Rectal smooth muscle tissue (tissue), 1 donor: Measurements from ENCODE around the gene STEAP2.

Experiments used
- H3K27ac ChIP-seq: one replicate; pipeline ENCODE4 v1.7.0; 2013; ENCODE audit warnings: low read depth, low read length, inconsistent platforms
- H3K27me3 ChIP-seq: one replicate; pipeline ENCODE4 v1.7.0; 2013; ENCODE audit warnings: low read length; ENCODE audit not compliant: control insufficient read depth, insufficient read depth
- H3K36me3 ChIP-seq: one replicate; pipeline ENCODE4 v1.7.0; 2013; ENCODE audit warnings: low read length; ENCODE audit not compliant: control insufficient read depth, insufficient read depth
- H3K4me1 ChIP-seq: one replicate; pipeline ENCODE4 v1.7.0; 2013; ENCODE audit warnings: low read length; ENCODE audit not compliant: control insufficient read depth, insufficient read depth
- H3K4me3 ChIP-seq: one replicate; pipeline ENCODE4 v1.7.0; 2013; ENCODE audit warnings: low read length
- H3K9ac ChIP-seq: one replicate; pipeline ENCODE4 v1.7.0; 2013; ENCODE audit warnings: low read length

The STEAP2 gene

DNA sequence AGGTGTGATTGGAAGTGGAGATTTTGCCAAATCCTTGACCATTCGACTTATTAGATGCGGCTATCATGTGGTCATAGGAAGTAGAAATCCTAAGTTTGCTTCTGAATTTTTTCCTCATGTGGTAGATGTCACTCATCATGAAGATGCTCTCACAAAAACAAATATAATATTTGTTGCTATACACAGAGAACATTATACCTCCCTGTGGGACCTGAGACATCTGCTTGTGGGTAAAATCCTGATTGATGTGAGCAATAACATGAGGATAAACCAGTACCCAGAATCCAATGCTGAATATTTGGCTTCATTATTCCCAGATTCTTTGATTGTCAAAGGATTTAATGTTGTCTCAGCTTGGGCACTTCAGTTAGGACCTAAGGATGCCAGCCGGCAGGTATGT, 13.6 kb downstream of the STEAP2 start:
- no peak overlapping the region for H3K27ac ChIP-seq
- H3K4me1 ChIP-seq = no peaks in the 10 kb centered on the region
- no peaks in the 10 kb centered on the region for H3K27me3 ChIP-seq
- no peaks in the 10 kb centered on the region for H3K36me3 ChIP-seq
- no peak overlapping the region for H3K4me3 ChIP-seq
- no peak overlapping the region for H3K9ac ChIP-seq

DNA sequence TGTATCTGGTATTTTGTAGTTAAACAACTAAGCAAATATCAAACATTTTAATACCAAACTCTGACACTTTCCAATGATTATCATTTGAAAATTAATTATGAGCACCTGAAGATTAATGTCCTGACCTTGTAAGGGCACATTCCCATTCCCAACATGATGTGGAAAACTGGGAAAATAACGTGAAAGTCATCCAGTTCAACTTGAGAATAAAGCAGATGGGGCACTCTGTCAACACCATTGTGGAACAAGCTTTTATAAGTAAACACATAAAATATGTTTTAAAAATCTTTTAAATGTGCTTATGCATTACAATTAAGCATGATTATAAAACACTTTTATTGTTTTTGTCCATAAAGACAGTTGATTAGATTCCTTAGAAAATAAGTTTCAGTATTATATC, 14.1 kb downstream of the STEAP2 start:
- no peak overlapping the region for H3K4me3 ChIP-seq
- H3K36me3 ChIP-seq = no peaks in the 10 kb centered on the region
- no peaks in the 10 kb centered on the region for H3K27me3 ChIP-seq
- no peaks in the 10 kb centered on the region for H3K4me1 ChIP-seq
- H3K9ac ChIP-seq = no peak overlapping the region
- no peak overlapping the region for H3K27ac ChIP-seq

DNA sequence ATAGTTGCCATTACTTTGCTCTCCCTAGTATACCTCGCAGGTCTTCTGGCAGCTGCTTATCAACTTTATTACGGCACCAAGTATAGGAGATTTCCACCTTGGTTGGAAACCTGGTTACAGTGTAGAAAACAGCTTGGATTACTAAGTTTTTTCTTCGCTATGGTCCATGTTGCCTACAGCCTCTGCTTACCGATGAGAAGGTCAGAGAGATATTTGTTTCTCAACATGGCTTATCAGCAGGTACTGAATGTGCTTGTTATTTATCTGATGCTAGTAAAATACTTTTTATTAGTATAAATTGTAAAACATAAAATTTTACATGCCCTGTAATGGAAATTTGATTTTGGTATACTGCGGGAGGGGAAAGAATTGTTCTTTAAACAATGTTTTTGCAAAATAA, 15.7 kb downstream of the STEAP2 start:
- Histone ChIP-seq H3K4me1 (no peaks in the 10 kb centered on the region), H3K27ac (no peak overlapping the region), H3K9ac (no peak overlapping the region)

DNA sequence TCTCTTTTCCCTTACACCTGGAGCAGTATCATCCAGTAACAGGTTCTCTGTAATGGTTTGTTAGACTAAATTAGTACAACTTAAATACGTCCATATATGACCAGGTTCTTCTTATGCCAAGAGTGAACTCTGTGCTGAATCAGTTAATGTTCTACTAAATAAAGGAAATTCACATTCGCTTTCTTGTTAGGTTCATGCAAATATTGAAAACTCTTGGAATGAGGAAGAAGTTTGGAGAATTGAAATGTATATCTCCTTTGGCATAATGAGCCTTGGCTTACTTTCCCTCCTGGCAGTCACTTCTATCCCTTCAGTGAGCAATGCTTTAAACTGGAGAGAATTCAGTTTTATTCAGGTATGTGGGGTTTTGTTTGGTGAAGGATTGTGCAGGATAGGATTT, 18.1 kb downstream of the STEAP2 start:
- no peak overlapping the region for H3K9ac ChIP-seq
- H3K4me3 ChIP-seq = no peak overlapping the region
- H3K36me3 ChIP-seq = no peaks in the 10 kb centered on the region
- H3K4me1 ChIP-seq = no peaks in the 10 kb centered on the region
- H3K27ac ChIP-seq = no peak overlapping the region
- no peaks in the 10 kb centered on the region for H3K27me3 ChIP-seq

More for the DNA sequence above, 15.7 kb downstream of the STEAP2 start:
- no peaks in the 10 kb centered on the region for H3K36me3 ChIP-seq
- no peak overlapping the region for H3K4me3 ChIP-seq
- H3K27me3 ChIP-seq = no peaks in the 10 kb centered on the region

DNA sequence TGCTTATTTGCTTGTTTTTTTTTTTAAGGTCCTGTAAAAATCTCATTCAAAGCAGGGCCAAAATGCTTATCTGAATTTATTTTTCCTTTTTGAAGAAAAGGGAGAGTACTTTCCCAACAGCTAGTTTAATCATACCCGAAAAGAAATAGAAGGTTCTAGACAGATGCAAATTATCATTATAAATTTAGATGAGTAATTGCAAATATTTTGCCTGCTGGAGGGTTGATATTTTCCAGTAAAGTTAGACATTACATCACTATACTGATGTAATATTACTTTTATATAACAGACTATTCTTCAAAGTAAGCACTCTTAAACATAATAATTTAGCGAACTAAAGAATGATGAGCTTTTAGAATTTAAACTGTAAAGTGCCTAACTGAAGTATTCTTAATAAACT, 19.3 kb downstream of the STEAP2 start:
- no peak overlapping the region for H3K27ac ChIP-seq

DNA sequence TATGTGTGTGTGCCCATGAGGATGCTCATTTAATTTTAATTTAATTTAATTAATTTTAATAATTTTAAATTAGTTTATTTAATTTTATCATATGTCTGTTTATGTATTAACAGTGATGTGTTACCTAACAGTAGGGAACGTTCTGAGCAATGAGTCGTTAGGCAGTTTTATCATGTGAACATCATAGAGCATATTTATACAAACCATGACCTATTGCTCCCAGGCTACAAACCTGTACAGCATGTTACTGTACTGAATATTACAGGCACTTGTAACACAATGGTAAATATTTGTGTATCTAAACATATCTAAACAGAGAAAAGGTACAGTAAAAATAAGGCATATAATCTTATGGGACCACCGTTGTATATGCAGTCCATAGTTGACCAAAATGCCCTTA, 19.8 kb downstream of the STEAP2 start:
- no peak overlapping the region for H3K27ac ChIP-seq
- H3K4me3 ChIP-seq = no peak overlapping the region
- no peak overlapping the region for H3K9ac ChIP-seq
- no peaks in the 10 kb centered on the region for H3K4me1 ChIP-seq
- no peaks in the 10 kb centered on the region for H3K36me3 ChIP-seq
- H3K27me3 ChIP-seq = no peaks in the 10 kb centered on the region

More for the DNA sequence above, 19.3 kb downstream of the STEAP2 start:
- Histone ChIP-seq H3K9ac (no peak overlapping the region), H3K4me3 (no peak overlapping the region), H3K4me1 (no peaks in the 10 kb centered on the region), H3K27me3 (no peaks in the 10 kb centered on the region), H3K36me3 (no peaks in the 10 kb centered on the region)

DNA sequence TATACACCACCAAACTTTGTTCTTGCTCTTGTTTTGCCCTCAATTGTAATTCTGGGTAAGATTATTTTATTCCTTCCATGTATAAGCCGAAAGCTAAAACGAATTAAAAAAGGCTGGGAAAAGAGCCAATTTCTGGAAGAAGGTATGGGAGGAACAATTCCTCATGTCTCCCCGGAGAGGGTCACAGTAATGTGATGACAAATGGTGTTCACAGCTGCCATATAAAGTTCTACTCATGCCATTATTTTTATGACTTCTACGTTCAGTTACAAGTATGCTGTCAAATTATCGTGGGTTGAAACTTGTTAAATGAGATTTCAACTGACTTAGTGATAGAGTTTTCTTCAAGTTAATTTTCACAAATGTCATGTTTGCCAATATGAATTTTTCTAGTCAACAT, 20.9 kb downstream of the STEAP2 start:
- no peak overlapping the region for H3K4me3 ChIP-seq
- no peak overlapping the region for H3K27ac ChIP-seq
- H3K4me1 ChIP-seq = no peaks in the 10 kb centered on the region
- no peak overlapping the region for H3K9ac ChIP-seq
- no peaks in the 10 kb centered on the region for H3K36me3 ChIP-seq
- H3K27me3 ChIP-seq = no peaks in the 10 kb centered on the region

DNA sequence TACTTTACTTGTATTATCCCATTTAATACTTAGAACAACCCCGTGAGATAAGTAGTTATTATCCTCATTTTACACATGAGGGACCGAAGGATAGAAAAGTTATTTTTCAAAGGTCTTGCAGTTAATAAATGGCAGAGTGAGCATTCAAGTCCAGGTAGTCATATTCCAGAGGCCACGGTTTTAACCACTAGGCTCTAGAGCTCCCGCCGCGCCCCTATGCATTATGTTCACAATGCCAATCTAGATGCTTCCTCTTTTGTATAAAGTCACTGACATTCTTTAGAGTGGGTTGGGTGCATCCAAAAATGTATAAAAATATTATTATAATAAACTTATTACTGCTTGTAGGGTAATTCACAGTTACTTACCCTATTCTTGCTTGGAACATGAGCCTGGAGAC, 22.0 kb downstream of the STEAP2 start:
- no peak overlapping the region for H3K27ac ChIP-seq
- no peaks in the 10 kb centered on the region for H3K27me3 ChIP-seq
- H3K4me1 ChIP-seq = no peaks in the 10 kb centered on the region
- H3K4me3 ChIP-seq = no peak overlapping the region
- H3K36me3 ChIP-seq = no peaks in the 10 kb centered on the region
- H3K9ac ChIP-seq = no peak overlapping the region

DNA sequence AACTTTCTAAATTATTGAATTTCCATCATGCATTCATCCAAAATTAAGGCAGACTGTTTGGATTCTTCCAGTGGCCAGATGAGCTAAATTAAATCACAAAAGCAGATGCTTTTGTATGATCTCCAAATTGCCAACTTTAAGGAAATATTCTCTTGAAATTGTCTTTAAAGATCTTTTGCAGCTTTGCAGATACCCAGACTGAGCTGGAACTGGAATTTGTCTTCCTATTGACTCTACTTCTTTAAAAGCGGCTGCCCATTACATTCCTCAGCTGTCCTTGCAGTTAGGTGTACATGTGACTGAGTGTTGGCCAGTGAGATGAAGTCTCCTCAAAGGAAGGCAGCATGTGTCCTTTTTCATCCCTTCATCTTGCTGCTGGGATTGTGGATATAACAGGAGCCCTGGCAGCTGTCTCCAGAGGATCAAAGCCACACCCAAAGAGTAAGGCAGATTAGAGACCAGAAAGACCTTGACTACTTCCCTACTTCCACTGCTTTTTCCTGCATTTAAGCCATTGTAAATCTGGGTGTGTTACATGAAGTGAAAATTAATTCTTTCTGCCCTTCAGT, 25.3 kb downstream of the STEAP2 start:
- Histone ChIP-seq H3K27ac (no peak overlapping the region), H3K9ac (no peak overlapping the region), H3K4me1 (no peaks in the 10 kb centered on the region), H3K27me3 (no peaks in the 10 kb centered on the region), H3K4me3 (no peak overlapping the region), H3K36me3 (no peaks in the 10 kb centered on the region)

DNA sequence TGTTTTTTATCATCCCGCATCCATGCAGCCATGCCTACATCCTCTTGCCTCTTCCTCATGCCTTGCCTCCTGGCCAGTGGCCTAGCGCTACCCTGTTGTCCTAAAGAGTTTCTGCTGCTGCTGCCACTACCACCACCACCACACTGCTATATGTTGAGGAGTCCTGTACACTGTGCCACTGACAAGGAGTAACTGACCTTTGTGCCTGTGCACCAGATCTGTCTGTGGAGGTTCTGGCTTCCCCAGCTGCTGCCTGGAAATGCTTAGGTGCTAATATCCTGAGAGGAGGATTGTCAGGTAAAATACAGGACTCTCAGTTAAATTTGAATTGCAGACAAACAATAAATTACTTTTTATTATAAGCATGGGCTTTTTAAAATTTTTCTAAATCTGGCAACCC, 26.5 kb downstream of the STEAP2 start:
- no peaks in the 10 kb centered on the region for H3K36me3 ChIP-seq
- H3K9ac ChIP-seq = no peak overlapping the region
- no peaks in the 10 kb centered on the region for H3K4me1 ChIP-seq
- no peak overlapping the region for H3K4me3 ChIP-seq
- H3K27ac ChIP-seq = no peak overlapping the region
- no peaks in the 10 kb centered on the region for H3K27me3 ChIP-seq

DNA sequence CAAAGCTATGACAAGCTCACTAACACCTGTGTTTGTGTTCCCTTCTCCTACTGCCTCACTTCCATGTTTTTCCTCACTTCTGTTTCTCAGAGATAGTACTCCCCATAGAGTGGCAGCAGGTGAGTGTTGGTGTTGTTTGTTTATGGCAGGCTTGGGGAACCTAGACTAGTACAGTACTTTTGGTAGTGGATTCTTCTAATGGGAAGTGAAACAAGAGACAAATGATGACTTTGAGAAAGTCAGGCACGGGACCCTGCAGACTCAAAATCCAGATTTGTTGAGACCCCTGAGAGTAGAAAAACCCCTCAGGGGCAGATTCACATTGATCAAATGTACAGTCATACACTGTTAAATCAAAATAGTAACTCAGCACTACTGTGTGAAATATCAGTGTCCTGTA, 27.0 kb downstream of the STEAP2 start:
- Histone ChIP-seq H3K27me3 (no peaks in the 10 kb centered on the region), H3K36me3 (no peaks in the 10 kb centered on the region), H3K9ac (no peak overlapping the region), H3K4me1 (no peaks in the 10 kb centered on the region), H3K4me3 (no peak overlapping the region), H3K27ac (no peak overlapping the region)

DNA sequence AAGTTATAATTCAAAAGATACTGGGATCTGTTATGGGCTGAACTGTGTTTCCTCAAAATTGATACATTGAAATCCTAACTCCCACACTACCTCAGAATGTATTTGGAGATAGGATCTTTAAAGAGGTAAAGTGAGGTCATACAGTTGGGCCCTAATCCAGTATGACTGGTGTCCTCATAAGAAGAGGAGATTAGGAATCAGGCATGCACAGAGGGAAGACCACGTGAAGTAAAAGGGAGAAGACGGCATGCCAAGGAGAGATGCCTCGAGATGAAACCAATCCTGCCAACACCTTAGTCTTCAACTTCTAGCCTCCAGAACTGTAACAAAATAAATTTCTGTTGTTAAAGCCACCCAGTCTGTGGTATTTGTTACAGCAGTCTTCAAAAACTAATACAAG, 27.5 kb downstream of the STEAP2 start:
- H3K4me3 ChIP-seq = no peak overlapping the region
- no peak overlapping the region for H3K9ac ChIP-seq
- H3K27me3 ChIP-seq = no peaks in the 10 kb centered on the region
- no peaks in the 10 kb centered on the region for H3K4me1 ChIP-seq
- H3K27ac ChIP-seq = no peak overlapping the region
- no peaks in the 10 kb centered on the region for H3K36me3 ChIP-seq

DNA sequence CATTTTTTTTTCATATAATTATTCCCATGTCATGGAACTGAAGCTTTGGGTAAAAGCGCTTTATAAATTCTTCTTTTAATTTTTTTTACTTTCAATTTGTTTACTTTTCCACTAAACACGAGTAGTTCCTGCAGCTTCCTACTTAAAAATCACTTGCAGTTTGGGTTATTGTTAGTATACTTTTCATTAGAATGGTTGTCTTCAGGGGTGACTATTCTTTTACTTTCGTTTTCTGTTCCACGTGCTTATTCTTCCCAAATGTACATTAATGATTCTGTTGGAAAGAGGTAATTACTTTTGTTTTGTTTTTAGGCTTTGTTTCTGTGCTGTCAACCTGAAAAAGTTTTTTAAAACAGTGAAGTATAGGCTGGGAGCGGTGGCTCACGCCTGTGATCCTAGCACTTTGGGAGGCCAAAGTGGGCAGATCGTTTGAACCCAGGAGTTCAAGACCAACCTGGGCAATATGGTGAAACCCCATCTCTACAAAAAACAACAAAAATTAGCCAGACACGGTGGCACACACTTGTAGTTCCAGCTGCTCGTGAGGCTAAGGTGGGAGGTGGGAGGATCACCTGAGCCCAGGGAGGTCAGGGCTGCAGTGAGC, 28.2 kb downstream of the STEAP2 start:
- no peaks in the 10 kb centered on the region for H3K4me1 ChIP-seq
- H3K36me3 ChIP-seq = no peaks in the 10 kb centered on the region
- H3K9ac ChIP-seq = no peak overlapping the region
- H3K27me3 ChIP-seq = no peaks in the 10 kb centered on the region
- H3K4me3 ChIP-seq = no peak overlapping the region
- H3K27ac ChIP-seq = no peak overlapping the region
